Neuronal stem cell (in vitro differentiated cells): ENCODE measurements around the gene CBX8.

ENCODE experiments used
- DNase-seq: peaks from one replicate; pipeline ENCODE4 v3.0.0-alpha.2; 2013; ENCODE audit warnings: low spot score
- H2AFZ ChIP-seq: one replicate; pipeline ENCODE4 v1.6.1; 2013; ENCODE audit warnings: mild to moderate bottlenecking, low read length, inconsistent platforms
- H2AK5ac ChIP-seq: 2 replicates; pipeline ENCODE4 v1.6.1; 2013; ENCODE audit warnings: low read depth, mild to moderate bottlenecking, inconsistent platforms, low read length, moderate library complexity, mixed read lengths
- H2BK120ac ChIP-seq: 2 replicates; pipeline ENCODE4 v1.6.1; 2013; ENCODE audit warnings: low read depth, mild to moderate bottlenecking, inconsistent platforms, low read length, moderate library complexity, mixed read lengths
- H2BK12ac ChIP-seq: one replicate; pipeline ENCODE4 v1.6.1; 2013; ENCODE audit warnings: low read length, inconsistent platforms
- H2BK15ac ChIP-seq: 2 replicates; pipeline ENCODE4 v1.6.1; 2013; ENCODE audit warnings: mild to moderate bottlenecking, low read length, inconsistent platforms, mixed read lengths
- H2BK5ac ChIP-seq: one replicate; pipeline ENCODE4 v1.6.1; 2013; ENCODE audit warnings: inconsistent platforms, mild to moderate bottlenecking, low read length, moderate library complexity
- H3K14ac ChIP-seq: one replicate; pipeline ENCODE4 v1.6.1; 2013; ENCODE audit warnings: low read length, inconsistent platforms
- H3K18ac ChIP-seq: 2 replicates; pipeline ENCODE4 v1.6.1; 2013; ENCODE audit warnings: low read length, inconsistent platforms
- H3K23ac ChIP-seq: 2 replicates; pipeline ENCODE4 v1.6.1; 2013; ENCODE audit warnings: low read depth, mild to moderate bottlenecking, mixed read lengths, low read length, inconsistent platforms; ENCODE audit not compliant: poor library complexity
- H3K27ac ChIP-seq: replicated peaks from 3 replicates; pipeline ENCODE4 v1.5.1; 2013; ENCODE audit warnings: low read length, inconsistent platforms
- H3K27me3 ChIP-seq, 3 experiments: 2 replicates each; pipeline ENCODE4 v1.6.1; 2013; ENCODE audit warnings: low read length in 3 of 3, mild to moderate bottlenecking in 2 of 3, inconsistent platforms in 1 of 3, low read depth in 1 of 3, mixed read lengths in 1 of 3, moderate library complexity in 1 of 3; ENCODE audit not compliant: control insufficient read depth in 3 of 3, insufficient read depth in 3 of 3
- H3K36me3 ChIP-seq, 2 donors: replicated peaks in 1 of 2; 2 replicates each; pipeline ENCODE4 v1.6.1; 2013; ENCODE audit warnings: low read length in 2 of 2; ENCODE audit not compliant: control insufficient read depth in 2 of 2, insufficient read depth in 2 of 2
- H3K4ac ChIP-seq: 2 replicates; pipeline ENCODE4 v1.6.1; 2013; ENCODE audit warnings: inconsistent platforms, mild to moderate bottlenecking, low read length, moderate library complexity
- H3K4me1 ChIP-seq, 2 donors: 1 replicate in 1 of 2; 2 replicates in 1 of 2; pipeline ENCODE4 v1.6.1; 2013; ENCODE audit warnings: low read length in 2 of 2, low read depth in 1 of 2; ENCODE audit not compliant: control insufficient read depth in 2 of 2, insufficient read depth in 1 of 2
- H3K4me2 ChIP-seq: one replicate; pipeline ENCODE4 v1.6.1; 2013; ENCODE audit warnings: mild to moderate bottlenecking, low read length, inconsistent platforms; ENCODE audit not compliant: insufficient read depth, poor library complexity, severe bottlenecking
- H3K4me3 ChIP-seq, 2 donors: 2 replicates each; pipeline ENCODE4 v1.5.1; 2013; ENCODE audit warnings: low read length in 2 of 2, mild to moderate bottlenecking in 2 of 2, inconsistent platforms in 1 of 2, moderate library complexity in 1 of 2
- H3K79me1 ChIP-seq: one replicate; pipeline ENCODE4 v1.6.1; 2013; ENCODE audit warnings: low read depth, mild to moderate bottlenecking, inconsistent platforms, low read length, moderate library complexity
- H3K9ac ChIP-seq: one replicate; pipeline ENCODE4 v1.6.1; 2013; ENCODE audit warnings: mild to moderate bottlenecking, low read depth, low read length, inconsistent platforms; ENCODE audit not compliant: poor library complexity
- H3K9me3 ChIP-seq, 2 donors: replicated peaks in 1 of 2; 2 replicates each; pipeline versions ENCODE3 to v1.6.1; 2013; ENCODE audit warnings: low read length in 2 of 2, mild to moderate bottlenecking in 2 of 2, inconsistent platforms in 1 of 2, low read depth in 1 of 2, mixed read lengths in 1 of 2, moderate library complexity in 1 of 2; ENCODE audit not compliant: control insufficient read depth in 2 of 2, insufficient read depth in 1 of 2
- H4K8ac ChIP-seq: one replicate; pipeline ENCODE4 v1.6.1; 2013; ENCODE audit warnings: low read depth, mild to moderate bottlenecking, inconsistent platforms, low read length, moderate library complexity
- H4K91ac ChIP-seq: one replicate; pipeline ENCODE4 v1.6.1; 2013; ENCODE audit warnings: low read length, low read depth, mild to moderate bottlenecking, inconsistent platforms; ENCODE audit not compliant: poor library complexity
- WGBS, 2 donors: extraction: QIAGEN DNeasy Blood & Tissue Kit; methylation state at CpG; one replicate each; pipeline ENCODE4 v1.1.7; 2013; ENCODE audit warnings: missing lambda C conversion rate in 2 of 2, mixed read lengths in 1 of 2; ENCODE audit not compliant: insufficient read length in 2 of 2, insufficient replicate concordance in 1 of 2; ENCODE audit errors: extremely low coverage in 2 of 2; 5-methylcytosine and 5-hydroxymethylcytosine counted together

Gene CBX8

DNA sequence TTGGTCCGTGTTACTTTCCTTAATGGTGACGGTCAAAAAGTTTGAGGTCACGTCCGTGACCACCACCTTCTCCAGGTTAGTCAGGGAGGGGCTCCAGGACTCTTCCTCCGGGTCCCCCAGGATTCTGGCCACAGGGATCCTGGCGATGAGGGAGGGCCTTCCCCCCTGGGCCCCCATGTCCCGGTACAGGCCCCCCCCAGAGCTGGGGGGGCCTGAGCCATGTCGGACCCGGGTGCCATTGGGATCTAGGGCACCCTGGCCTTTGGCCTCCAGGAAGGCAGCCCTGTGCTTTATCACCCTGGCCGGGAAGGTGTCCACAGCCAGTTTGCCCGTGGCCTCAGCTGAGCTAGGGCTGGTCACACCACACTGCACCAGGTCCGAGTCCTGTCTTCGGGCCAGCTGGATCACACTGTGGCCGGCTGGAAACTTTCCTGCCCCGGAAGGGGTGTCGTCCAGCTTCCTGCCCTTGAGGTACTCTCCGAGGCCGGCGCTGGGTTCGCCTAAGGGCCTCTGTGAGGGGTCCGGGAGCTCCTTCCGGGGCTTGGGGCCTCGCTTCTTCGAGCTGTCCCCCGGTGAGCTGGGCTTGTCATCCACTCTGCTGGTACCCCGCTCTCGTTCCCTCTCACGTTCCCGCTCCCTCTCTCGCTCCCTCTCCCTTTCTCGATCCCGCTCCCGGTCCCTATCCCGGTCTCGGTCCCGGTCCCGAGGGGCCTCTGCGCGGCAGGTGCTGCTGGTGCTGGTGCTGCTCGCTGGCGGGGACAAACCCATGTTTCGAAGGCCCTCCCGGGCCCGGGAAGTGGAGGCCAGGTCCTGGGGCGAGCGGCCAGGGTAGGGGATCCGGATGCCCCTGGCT lies 2.0 kb downstream of the CBX8 start:
- Histone ChIP-seq H3K27me3 (peaks cover 45 to 76% (median 51%) of the 10 kb centered on the region in 3 experiments), H3K27ac (no peak overlapping the region)

DNA sequence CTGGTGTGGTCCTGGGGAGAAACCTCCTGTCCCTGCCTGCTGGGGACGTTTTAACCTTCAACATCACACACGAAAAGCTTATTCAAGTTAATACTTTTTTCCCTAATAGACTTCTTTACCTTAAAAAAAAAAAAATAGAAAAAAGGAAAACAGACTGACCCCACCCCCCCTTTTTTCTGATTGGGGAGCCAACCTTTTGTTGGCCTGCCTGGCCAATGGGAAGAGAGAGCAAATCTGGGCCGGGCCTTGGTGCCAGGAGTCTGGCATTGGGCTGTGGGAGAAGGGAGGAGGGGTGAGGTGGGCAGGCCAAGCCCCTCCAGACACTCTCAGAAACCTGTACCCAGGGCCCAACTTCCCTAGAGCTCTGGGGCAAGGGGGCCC lies 3.0 kb downstream of the CBX8 start:
- no peak overlapping the region for H2AK5ac ChIP-seq
- H3K9me3 ChIP-seq, result peaks cover 5 to 6% of the 10 kb centered on the region in 2 donors
- H3K27ac ChIP-seq, result no peak overlapping the region
- peaks cover 35 to 75% (median 41%) of the 10 kb centered on the region in 3 experiments for H3K27me3 ChIP-seq
- H3K23ac ChIP-seq, result no peak overlapping the region
- peak overlapping the region; percentile 56 for H3K4me2 ChIP-seq
- H3K4me1 ChIP-seq, result peaks cover 44 to 52% of the 10 kb centered on the region in 2 donors
- WGBS, 2 donors, result no CpG with 5 or more reads among the region's 3 CpGs
- H2BK120ac ChIP-seq, result no peak overlapping the region
- peaks cover 4 to 22% of the 10 kb centered on the region in 2 donors for H3K36me3 ChIP-seq
- H2BK15ac ChIP-seq, result no peak overlapping the region
- no peak overlapping the region for H4K91ac ChIP-seq
- H3K9ac ChIP-seq, result no peak overlapping the region
- DNase-seq, result no peak
- H2BK12ac ChIP-seq, result no peak overlapping the region
- H3K18ac ChIP-seq, result no peak overlapping the region
- H4K8ac ChIP-seq, result no peak overlapping the region
- no peak overlapping the region for H3K4ac ChIP-seq
- H3K79me1 ChIP-seq, result peaks cover 6% of the 10 kb centered on the region
- H2BK5ac ChIP-seq, result no peak overlapping the region
- H2AFZ ChIP-seq, result no peak overlapping the region
- no peak overlapping the region for H3K14ac ChIP-seq
- H3K4me3 ChIP-seq, result peak overlapping the region; percentile 39 to 55

More for the DNA sequence above, 2.0 kb downstream of the CBX8 start:
- Histone ChIP-seq H4K91ac (no peak overlapping the region), H3K9me3 (peaks cover 5 to 6% of the 10 kb centered on the region in 2 donors), H3K9ac (peak overlapping the region; percentile 70), H3K18ac (peak overlapping the region; percentile 57), H2BK120ac (peak overlapping the region; percentile 61), H3K36me3 (peaks cover 4 to 22% of the 10 kb centered on the region in 2 donors), H2BK15ac (peak overlapping the region; percentile 92), H3K4me3 (no peak overlapping the region), H3K14ac (no peak overlapping the region), H2AK5ac (peak overlapping the region; percentile 97), H2BK12ac (peak overlapping the region; percentile 58), H4K8ac (peak overlapping the region; percentile 19), H3K4me1 (peaks cover 46 to 59% of the 10 kb centered on the region in 2 donors), H3K4ac (no peak overlapping the region), H3K79me1 (peaks cover 6% of the 10 kb centered on the region), H3K4me2 (peak overlapping the region; percentile 18), H2BK5ac (no peak overlapping the region), H3K23ac (peak overlapping the region; percentile 73), H2AFZ (no peak overlapping the region)
- no peak for DNase-seq
- WGBS, 2 donors, result no CpG with 5 or more reads among the region's 47 CpGs

DNA sequence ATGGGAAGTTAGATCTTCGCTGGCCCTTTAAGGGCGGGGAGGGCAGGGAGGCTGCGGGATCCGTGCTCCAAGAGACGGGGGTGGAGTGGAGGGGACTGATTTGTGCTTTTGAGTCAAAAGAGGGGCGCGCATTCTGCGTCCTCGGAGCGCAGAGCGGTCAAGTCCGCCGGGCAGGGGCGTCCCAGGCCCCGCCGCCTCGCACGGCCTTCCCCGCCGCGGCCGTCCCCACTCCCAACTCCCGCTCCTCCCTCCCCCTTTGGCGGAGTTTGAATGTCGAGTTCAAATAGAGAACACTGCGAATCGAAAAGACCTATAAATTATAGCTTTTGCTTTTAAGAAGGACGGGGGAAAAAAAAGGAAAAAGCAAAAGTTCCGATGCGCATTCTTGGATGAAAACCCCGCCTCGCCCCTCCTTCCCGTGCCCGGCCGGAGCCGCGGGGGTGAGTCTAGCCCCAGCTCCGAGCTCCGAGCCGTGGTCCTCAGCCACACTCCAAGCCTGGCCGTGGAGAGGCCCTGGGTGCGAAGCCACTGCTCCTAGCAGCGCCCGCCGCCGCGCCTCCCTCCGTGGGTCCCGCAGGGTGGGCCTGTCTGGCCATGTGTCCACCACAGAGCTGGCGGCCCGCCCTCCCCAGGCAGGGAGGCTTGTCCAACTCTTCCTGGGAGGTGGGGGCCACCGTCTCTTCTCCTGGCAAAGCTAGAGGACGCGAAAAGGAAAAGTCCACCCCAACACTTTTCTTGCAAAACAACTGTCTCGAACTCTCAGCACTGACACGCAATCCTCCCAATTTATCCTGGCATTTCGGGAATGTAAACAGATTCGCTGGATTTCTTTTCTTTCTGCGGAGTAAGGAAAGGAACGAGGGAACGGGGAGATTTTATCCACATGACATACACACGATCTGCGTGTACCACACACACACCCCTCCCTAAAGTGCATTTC lies 3.6 kb downstream of the CBX8 start:
- peaks cover 6% of the 10 kb centered on the region for H3K79me1 ChIP-seq
- H3K4ac ChIP-seq, result no peak overlapping the region
- H3K9me3 ChIP-seq, result peaks cover 4 to 5% of the 10 kb centered on the region in 2 donors
- no peak for DNase-seq
- H4K91ac ChIP-seq, result no peak overlapping the region
- peak overlapping the region; percentile 54 for H3K9ac ChIP-seq
- H2BK5ac ChIP-seq, result no peak overlapping the region
- H3K27me3 ChIP-seq, result peaks cover 29 to 72% (median 35%) of the 10 kb centered on the region in 3 experiments
- H2AFZ ChIP-seq, result peak overlapping the region; percentile 53
- peaks cover 41 to 52% of the 10 kb centered on the region in 2 donors for H3K4me1 ChIP-seq
- no peak overlapping the region for H2BK120ac ChIP-seq
- no peak overlapping the region for H3K27ac ChIP-seq
- H3K18ac ChIP-seq, result peak overlapping the region; percentile 86
- H3K14ac ChIP-seq, result no peak overlapping the region
- H3K23ac ChIP-seq, result peak overlapping the region; percentile 86
- H3K4me3 ChIP-seq, result peak overlapping the region; percentile 39 to 58
- no CpG with 5 or more reads among the region's 63 CpGs for WGBS, 2 donors
- no peak overlapping the region for H2BK12ac ChIP-seq
- no peak overlapping the region for H4K8ac ChIP-seq
- H2BK15ac ChIP-seq, result no peak overlapping the region
- peak overlapping the region; percentile 56 for H3K4me2 ChIP-seq
- peaks cover 4 to 22% of the 10 kb centered on the region in 2 donors for H3K36me3 ChIP-seq
- peak overlapping the region; percentile 72 for H2AK5ac ChIP-seq
